ENCODE data around the gene FOXRED1.

The FOXRED1 gene

GRCh38 chr11:126312961-126313360 lies 44.0 kb downstream of the FOXRED1 start:
- no peak for DNase-seq

GRCh38 chr11:126313826-126314225 lies 44.9 kb downstream of the FOXRED1 start:
- no peak for DNase-seq

GRCh38 chr11:126317432-126317755 lies 48.4 kb downstream of the FOXRED1 start:
- no peak for DNase-seq

GRCh38 chr11:126317756-126318573 lies 49.0 kb downstream of the FOXRED1 start:
- DNase-seq, result peak; percentile 63

GRCh38 chr11:126318574-126319373 lies 49.8 kb downstream of the FOXRED1 start:
- peak; percentile 94 for DNase-seq

DNA sequence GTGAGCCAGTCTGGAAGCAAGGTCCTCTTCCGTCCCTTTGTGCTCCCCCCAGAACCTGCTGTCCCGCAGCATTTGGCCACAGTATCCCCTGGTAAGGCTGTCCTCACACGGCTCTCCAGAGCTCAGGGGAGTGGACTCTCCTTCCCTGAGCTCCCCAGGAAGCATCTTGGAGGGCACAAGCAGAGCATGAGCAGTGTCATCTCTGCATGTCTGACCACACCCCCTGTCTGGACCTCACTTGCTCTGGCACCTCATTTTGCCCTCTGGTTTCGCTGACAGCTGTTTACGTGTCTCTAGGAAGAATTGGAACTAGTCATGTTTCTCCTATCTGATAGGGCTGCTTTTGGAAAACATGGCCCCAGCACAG lies 50.4 kb downstream of the FOXRED1 start:
- DNase-seq, result no peak

GRCh38 chr11:126322996-126323395 lies 54.0 kb downstream of the FOXRED1 start:
- no peak for DNase-seq

- DNase-seq, result no peak
Observed at GRCh38 chr11:126327281-126328000, 58.5 kb downstream of the FOXRED1 start.

Measured in GDM1 (cell line).